Astrocyte (in vitro differentiated cells and primary cell): ENCODE measurements around the gene BANP. TPM values are rescaled to one million over a fixed set of nuclear protein-coding genes. Genes with fewer than 3 reads are reported as not detected.

Source experiments
- DNase-seq: peaks from one replicate; pipeline ENCODE4 v3.0.0-alpha.2; 2010; ENCODE audit warnings: low read depth
- FAIRE-seq: peaks from 2 replicates; lab custom pipeline; 2011; peaks lifted over from hg19 to GRCh38; lab: Jason Lieb, UNC
- H2AFZ ChIP-seq: 2 replicates; pipeline ENCODE4 v1.6.0; 2012; ENCODE audit warnings: low read depth, low read length, inconsistent platforms
- H3K27ac ChIP-seq: 2 replicates; pipeline ENCODE4 v1.5.1; 2011; ENCODE audit warnings: low read depth, low read length, inconsistent platforms
- H3K27me3 ChIP-seq: 2 replicates; pipeline ENCODE4 v1.6.0; 2011; ENCODE audit warnings: low read length, inconsistent platforms; ENCODE audit not compliant: insufficient read depth
- H3K36me3 ChIP-seq: 2 replicates; pipeline ENCODE4 v1.5.1; 2011; ENCODE audit warnings: low read length, inconsistent platforms; ENCODE audit not compliant: insufficient read depth
- H3K4me1 ChIP-seq: 2 replicates; pipeline ENCODE4 v1.5.1; 2011; ENCODE audit warnings: low read length, inconsistent platforms; ENCODE audit not compliant: insufficient read depth
- H3K4me2 ChIP-seq: 2 replicates; pipeline ENCODE4 v1.6.0; 2012; ENCODE audit warnings: low read length, inconsistent platforms
- H3K4me3 ChIP-seq: 2 replicates; pipeline ENCODE4 v1.5.1; 2011; ENCODE audit warnings: low read depth, mild to moderate bottlenecking, low read length, inconsistent platforms; ENCODE audit not compliant: insufficient read depth
- H3K79me2 ChIP-seq: 2 replicates; pipeline ENCODE4 v1.6.0; 2012; ENCODE audit warnings: mild to moderate bottlenecking, low read length, inconsistent platforms; ENCODE audit not compliant: insufficient read depth
- H3K9ac ChIP-seq: 2 replicates; pipeline ENCODE4 v1.6.0; 2012; ENCODE audit warnings: mild to moderate bottlenecking, low read length, inconsistent platforms
- H3K9me3 ChIP-seq: 2 replicates; pipeline ENCODE4 v1.5.1; 2012; ENCODE audit warnings: low read depth, mild to moderate bottlenecking, low read length, inconsistent platforms; ENCODE audit not compliant: insufficient read depth
- H4K20me1 ChIP-seq: 2 replicates; pipeline ENCODE4 v1.6.0; 2012; ENCODE audit warnings: low read length, inconsistent platforms; ENCODE audit not compliant: insufficient read depth
- H3K27ac Mint-ChIP-seq: one replicate; pipeline ENCODE4 v1.8.0; 2021; ENCODE audit warnings: mild to moderate bottlenecking, mixed read lengths; ENCODE audit not compliant: unreplicated experiment
- H3K27me3 Mint-ChIP-seq: one replicate; pipeline ENCODE4 v1.8.0; 2021; ENCODE audit warnings: low read depth, mixed read lengths; ENCODE audit not compliant: unreplicated experiment
- H3K36me3 Mint-ChIP-seq: one replicate; pipeline ENCODE4 v1.8.0; 2021; ENCODE audit warnings: low read depth, mixed read lengths; ENCODE audit not compliant: unreplicated experiment
- H3K4me1 Mint-ChIP-seq: one replicate; pipeline ENCODE4 v1.8.0; 2021; ENCODE audit warnings: low read depth, mixed read lengths; ENCODE audit not compliant: unreplicated experiment
- H3K4me3 Mint-ChIP-seq: one replicate; pipeline ENCODE4 v1.8.0; 2021; ENCODE audit warnings: mild to moderate bottlenecking, moderate library complexity, mixed read lengths; ENCODE audit not compliant: unreplicated experiment
- H3K9me3 Mint-ChIP-seq: one replicate; pipeline ENCODE4 v1.8.0; 2021; ENCODE audit warnings: mild to moderate bottlenecking, mixed read lengths; ENCODE audit not compliant: unreplicated experiment
- CTCF ChIP-seq: IDR thresholded peaks from 2 replicates; pipeline ENCODE4 v1.5.1; 2011; ENCODE audit warnings: low read depth, mild to moderate bottlenecking, inconsistent platforms, low read length, moderate library complexity; ENCODE audit not compliant: insufficient read depth
- EZH2 ChIP-seq: IDR thresholded peaks from 2 replicates; pipeline ENCODE4 v1.6.1; 2012; ENCODE audit warnings: mild to moderate bottlenecking, low read length, inconsistent platforms; ENCODE audit not compliant: insufficient read depth
- total RNA-seq: library from RNA; stranded (reverse); gene quantifications from 2 replicates; pipeline ENCODE4 v1.2.1, GENCODE V29; 2021

BANP gene
- total RNA-seq, 1 donor from 2014 or later, result 28.9 TPM

GRCh38 chr16:88058136-88058535 lies 106.9 kb downstream of the BANP start:
- Histone ChIP-seq H3K4me1 (peaks cover 14% of the 10 kb centered on the region), H3K9ac (no peak overlapping the region), H3K79me2 (no peaks in the 10 kb centered on the region), H3K4me2 (no peak overlapping the region), H3K36me3 (no peaks in the 10 kb centered on the region), H2AFZ (no peak overlapping the region), H3K9me3 (no peaks in the 10 kb centered on the region), H3K4me3 (no peak overlapping the region), H4K20me1 (no peaks in the 10 kb centered on the region), H3K27me3 (no peaks in the 10 kb centered on the region), H3K27ac (no peak overlapping the region)
- H3K9me3 Mint-ChIP-seq, result no peaks in the 10 kb centered on the region
- TF ChIP-seq EZH2, result no peak
- no peak for TF ChIP-seq CTCF
- H3K36me3 Mint-ChIP-seq, result peaks cover 15% of the 10 kb centered on the region
- H3K27me3 Mint-ChIP-seq, result no peaks in the 10 kb centered on the region
- FAIRE-seq (no peak), DNase-seq (no peak)
- H3K27ac Mint-ChIP-seq, result no peak overlapping the region
- H3K4me3 Mint-ChIP-seq, result no peak overlapping the region
- H3K4me1 Mint-ChIP-seq, result peaks cover 21% of the 10 kb centered on the region

GRCh38 chr16:88058817-88059216 lies 107.6 kb downstream of the BANP start:
- no peak overlapping the region for H3K4me3 ChIP-seq
- DNase-seq (no peak), FAIRE-seq (no peak)
- Mint-ChIP-seq H3K4me1 (peaks cover 28% of the 10 kb centered on the region), H3K4me3 (no peak overlapping the region), H3K36me3 (peaks cover 20% of the 10 kb centered on the region), H3K27me3 (no peaks in the 10 kb centered on the region), H3K9me3 (no peaks in the 10 kb centered on the region), H3K27ac (no peak overlapping the region)
- H3K9me3 ChIP-seq, result no peaks in the 10 kb centered on the region
- H3K36me3 ChIP-seq, result no peaks in the 10 kb centered on the region
- H3K4me2 ChIP-seq, result no peak overlapping the region
- peaks cover 19% of the 10 kb centered on the region for H3K4me1 ChIP-seq
- H3K9ac ChIP-seq, result no peak overlapping the region
- H3K27ac ChIP-seq, result no peak overlapping the region
- TF ChIP-seq CTCF (no peak), EZH2 (no peak)
- H3K79me2 ChIP-seq, result no peaks in the 10 kb centered on the region
- no peaks in the 10 kb centered on the region for H4K20me1 ChIP-seq
- no peak overlapping the region for H2AFZ ChIP-seq
- no peaks in the 10 kb centered on the region for H3K27me3 ChIP-seq

GRCh38 chr16:88059701-88060386 lies 108.6 kb downstream of the BANP start:
- Mint-ChIP-seq H3K27ac (no peak overlapping the region), H3K27me3 (no peaks in the 10 kb centered on the region), H3K36me3 (peaks cover 21% of the 10 kb centered on the region), H3K4me3 (no peak overlapping the region), H3K9me3 (no peaks in the 10 kb centered on the region), H3K4me1 (peaks cover 31% of the 10 kb centered on the region)
- H3K4me3 ChIP-seq, result no peak overlapping the region
- H4K20me1 ChIP-seq, result no peaks in the 10 kb centered on the region
- H3K27me3 ChIP-seq, result no peaks in the 10 kb centered on the region
- no peak overlapping the region for H3K4me2 ChIP-seq
- H3K9me3 ChIP-seq, result no peaks in the 10 kb centered on the region
- H3K4me1 ChIP-seq, result peaks cover 19% of the 10 kb centered on the region
- no peak for DNase-seq
- H2AFZ ChIP-seq, result no peak overlapping the region
- no peak overlapping the region for H3K27ac ChIP-seq
- TF ChIP-seq CTCF, result no peak
- no peak for TF ChIP-seq EZH2
- H3K79me2 ChIP-seq, result no peaks in the 10 kb centered on the region
- no peak overlapping the region for H3K9ac ChIP-seq
- H3K36me3 ChIP-seq, result no peaks in the 10 kb centered on the region
- FAIRE-seq, result no peak
